Neuron (in vitro differentiated cells): ENCODE measurements around the gene SLC38A9.

Experiments used
- H2AFZ ChIP-seq: one replicate; pipeline ENCODE4 v1.6.1; 2013; ENCODE audit warnings: low read depth, mild to moderate bottlenecking, inconsistent platforms, low read length, moderate library complexity
- H3K27me3 ChIP-seq: one replicate; pipeline ENCODE4 v1.6.1; 2013; ENCODE audit warnings: low read length; ENCODE audit not compliant: insufficient read depth
- H3K36me3 ChIP-seq: one replicate; pipeline ENCODE4 v1.6.1; 2013; ENCODE audit warnings: low read length; ENCODE audit not compliant: insufficient read depth
- H3K4me1 ChIP-seq: one replicate; pipeline ENCODE4 v1.6.1; 2013; ENCODE audit warnings: low read length; ENCODE audit not compliant: insufficient read depth
- H3K4me3 ChIP-seq: 2 replicates; pipeline ENCODE4 v1.5.1; 2013; ENCODE audit warnings: mild to moderate bottlenecking, low read length, moderate library complexity
- H3K9me3 ChIP-seq: one replicate; pipeline ENCODE4 v1.6.1; 2013; ENCODE audit warnings: low read length

The SLC38A9 gene

DNA sequence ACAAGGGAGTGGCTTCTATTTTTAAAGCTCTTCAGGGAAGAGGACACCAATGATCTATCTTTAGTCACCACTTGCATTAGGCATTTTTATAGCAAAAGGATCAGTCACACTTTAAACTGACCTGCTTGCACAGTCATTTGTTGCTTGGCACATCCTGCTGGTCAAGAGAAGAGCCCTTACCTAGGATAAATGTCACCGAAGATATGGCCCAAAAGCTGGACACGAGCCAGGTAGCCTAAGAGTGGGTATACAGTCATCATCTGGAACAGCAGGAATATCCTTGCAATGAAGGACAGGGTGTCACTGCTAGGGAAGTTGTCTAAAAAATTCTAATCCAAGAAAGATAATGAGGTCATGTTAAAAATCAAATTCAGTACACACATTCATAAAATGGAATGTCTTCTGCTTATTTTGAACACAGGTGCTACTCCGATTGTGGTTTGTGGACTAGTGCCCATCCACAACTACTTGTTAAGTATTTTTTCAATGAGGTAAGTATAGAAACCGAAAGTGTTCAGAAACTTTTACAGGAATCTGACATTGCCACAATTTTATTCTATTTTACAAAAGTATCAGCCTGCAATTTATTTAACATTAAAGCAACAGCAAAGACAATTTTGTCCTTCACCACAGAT lies 78.4 kb downstream of the SLC38A9 start:
- H3K9me3 ChIP-seq = no peaks in the 10 kb centered on the region
- H3K27me3 ChIP-seq = no peaks in the 10 kb centered on the region
- H2AFZ ChIP-seq = no peak overlapping the region
- H3K36me3 ChIP-seq = peaks cover 3% of the 10 kb centered on the region
- H3K4me1 ChIP-seq = no peaks in the 10 kb centered on the region
- no peak overlapping the region for H3K4me3 ChIP-seq

GRCh38 chr5:55629815-55630214 lies 82.3 kb downstream of the SLC38A9 start:
- no peaks in the 10 kb centered on the region for H3K27me3 ChIP-seq
- H2AFZ ChIP-seq = no peak overlapping the region
- H3K9me3 ChIP-seq = no peaks in the 10 kb centered on the region
- H3K4me1 ChIP-seq = no peaks in the 10 kb centered on the region
- no peak overlapping the region for H3K4me3 ChIP-seq
- peaks cover 3% of the 10 kb centered on the region for H3K36me3 ChIP-seq

- H3K9me3 ChIP-seq = no peaks in the 10 kb centered on the region
- H2AFZ ChIP-seq = no peak overlapping the region
- no peak overlapping the region for H3K4me3 ChIP-seq
- H3K36me3 ChIP-seq = no peaks in the 10 kb centered on the region
- no peaks in the 10 kb centered on the region for H3K27me3 ChIP-seq
- H3K4me1 ChIP-seq = no peaks in the 10 kb centered on the region
Observed at GRCh38 chr5:55626790-55627189, 85.3 kb downstream of the SLC38A9 start.

GRCh38 chr5:55625913-55626312 lies 86.2 kb downstream of the SLC38A9 start:
- H3K27me3 ChIP-seq = no peaks in the 10 kb centered on the region
- H3K4me3 ChIP-seq = no peak overlapping the region
- no peaks in the 10 kb centered on the region for H3K36me3 ChIP-seq
- H3K4me1 ChIP-seq = no peaks in the 10 kb centered on the region
- H3K9me3 ChIP-seq = no peaks in the 10 kb centered on the region
- no peak overlapping the region for H2AFZ ChIP-seq

GRCh38 chr5:55625589-55625909 lies 86.6 kb downstream of the SLC38A9 start:
- Histone ChIP-seq H3K9me3 (no peaks in the 10 kb centered on the region), H3K4me3 (no peak overlapping the region), H3K27me3 (no peaks in the 10 kb centered on the region)

DNA sequence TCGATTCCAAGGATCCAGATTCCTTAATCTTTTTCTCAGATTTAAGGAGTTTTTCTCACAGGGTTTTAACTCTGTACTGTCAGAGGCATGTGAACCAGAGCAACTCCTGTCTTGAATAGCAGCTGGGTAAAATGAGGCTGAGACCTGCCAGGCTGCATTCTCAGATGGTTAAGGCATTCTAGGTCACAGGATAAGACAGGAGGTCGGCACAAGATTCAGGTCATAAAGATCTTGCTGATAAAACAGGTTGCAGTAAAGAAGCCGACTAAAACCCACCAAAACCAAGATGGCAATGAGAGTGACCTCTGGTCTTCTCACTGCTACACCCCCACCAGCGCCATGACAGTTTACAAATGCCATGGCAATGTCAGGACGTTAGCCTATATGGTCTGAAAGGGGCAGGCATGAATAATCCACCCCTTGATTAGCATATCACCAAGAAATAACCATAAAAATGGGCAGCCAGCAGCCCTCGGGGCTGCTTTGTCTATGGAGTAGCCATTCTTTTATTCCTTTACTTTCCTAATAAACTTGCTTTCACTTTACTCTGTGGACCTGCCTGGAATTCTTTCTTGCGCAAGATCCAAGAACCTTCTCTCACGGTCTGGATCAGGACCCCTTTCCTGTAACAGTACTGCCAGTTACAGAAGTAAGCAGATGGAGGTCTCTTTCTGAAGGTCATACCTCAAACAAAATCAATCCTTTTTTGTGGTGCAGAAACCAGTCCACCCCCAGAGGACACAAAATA lies 87.1 kb downstream of the SLC38A9 start:
- H2AFZ ChIP-seq = no peak overlapping the region
- H3K36me3 ChIP-seq = no peaks in the 10 kb centered on the region
- no peaks in the 10 kb centered on the region for H3K4me1 ChIP-seq
- no peaks in the 10 kb centered on the region for H3K27me3 ChIP-seq
- no peaks in the 10 kb centered on the region for H3K9me3 ChIP-seq
- H3K4me3 ChIP-seq = no peak overlapping the region

More at GRCh38 chr5:55625589-55625909, 86.6 kb downstream of the SLC38A9 start:
- H2AFZ ChIP-seq = no peak overlapping the region
- no peaks in the 10 kb centered on the region for H3K36me3 ChIP-seq
- no peaks in the 10 kb centered on the region for H3K4me1 ChIP-seq

- Histone ChIP-seq H3K9me3 (no peaks in the 10 kb centered on the region), H3K4me1 (no peaks in the 10 kb centered on the region), H3K4me3 (no peak overlapping the region), H2AFZ (no peak overlapping the region), H3K27me3 (no peaks in the 10 kb centered on the region), H3K36me3 (no peaks in the 10 kb centered on the region)
Observed at GRCh38 chr5:55623789-55624188, 88.3 kb downstream of the SLC38A9 start.

DNA sequence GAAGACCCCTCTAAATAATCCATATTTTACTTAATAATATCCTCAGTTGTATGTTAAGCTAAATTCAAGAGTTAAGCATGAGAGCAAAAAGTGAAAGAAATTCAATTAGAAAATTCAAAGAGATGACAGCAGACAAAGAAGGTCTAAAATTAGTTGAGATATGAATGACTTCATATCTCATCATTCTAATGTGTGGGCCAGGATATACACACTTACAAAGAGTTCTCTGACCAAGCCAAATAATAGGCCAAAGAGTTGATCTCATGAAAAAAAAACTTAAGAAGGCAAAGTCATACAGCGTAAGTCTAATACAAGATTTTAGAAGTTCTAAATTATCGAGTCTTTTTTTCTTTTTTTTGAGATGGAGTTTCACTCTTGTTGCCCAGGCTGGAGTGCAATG lies 89.7 kb downstream of the SLC38A9 start:
- H3K36me3 ChIP-seq = no peaks in the 10 kb centered on the region
- no peaks in the 10 kb centered on the region for H3K27me3 ChIP-seq
- H2AFZ ChIP-seq = no peak overlapping the region
- H3K4me3 ChIP-seq = no peak overlapping the region
- no peaks in the 10 kb centered on the region for H3K9me3 ChIP-seq
- H3K4me1 ChIP-seq = no peaks in the 10 kb centered on the region

GRCh38 chr5:55621229-55621628 lies 90.9 kb downstream of the SLC38A9 start:
- no peak overlapping the region for H2AFZ ChIP-seq
- H3K27me3 ChIP-seq = no peaks in the 10 kb centered on the region
- H3K9me3 ChIP-seq = no peaks in the 10 kb centered on the region
- H3K36me3 ChIP-seq = no peaks in the 10 kb centered on the region
- H3K4me3 ChIP-seq = no peak overlapping the region
- H3K4me1 ChIP-seq = no peaks in the 10 kb centered on the region

DNA sequence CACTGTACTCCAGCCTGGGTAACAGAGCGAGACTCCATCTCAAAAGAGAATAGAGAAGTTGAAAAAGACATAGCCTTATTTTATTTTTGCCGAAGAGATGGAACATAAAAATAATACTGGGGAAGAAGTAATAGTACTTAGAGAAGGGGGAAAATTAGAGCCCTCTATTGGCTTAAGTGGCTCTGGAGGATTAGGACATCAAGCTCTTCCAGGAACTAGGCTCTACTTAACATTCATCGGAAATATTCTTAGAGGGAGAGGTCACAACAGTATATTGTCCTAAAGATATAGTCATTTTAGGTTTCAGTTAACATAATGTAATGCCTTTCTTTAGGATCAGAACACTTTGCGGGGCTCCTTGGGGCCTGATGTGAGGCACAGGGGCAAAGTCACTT lies 91.4 kb downstream of the SLC38A9 start:
- H2AFZ ChIP-seq = no peak overlapping the region
- H3K36me3 ChIP-seq = no peaks in the 10 kb centered on the region
- H3K4me3 ChIP-seq = no peak overlapping the region
- no peaks in the 10 kb centered on the region for H3K4me1 ChIP-seq
- H3K9me3 ChIP-seq = no peaks in the 10 kb centered on the region
- H3K27me3 ChIP-seq = no peaks in the 10 kb centered on the region

DNA sequence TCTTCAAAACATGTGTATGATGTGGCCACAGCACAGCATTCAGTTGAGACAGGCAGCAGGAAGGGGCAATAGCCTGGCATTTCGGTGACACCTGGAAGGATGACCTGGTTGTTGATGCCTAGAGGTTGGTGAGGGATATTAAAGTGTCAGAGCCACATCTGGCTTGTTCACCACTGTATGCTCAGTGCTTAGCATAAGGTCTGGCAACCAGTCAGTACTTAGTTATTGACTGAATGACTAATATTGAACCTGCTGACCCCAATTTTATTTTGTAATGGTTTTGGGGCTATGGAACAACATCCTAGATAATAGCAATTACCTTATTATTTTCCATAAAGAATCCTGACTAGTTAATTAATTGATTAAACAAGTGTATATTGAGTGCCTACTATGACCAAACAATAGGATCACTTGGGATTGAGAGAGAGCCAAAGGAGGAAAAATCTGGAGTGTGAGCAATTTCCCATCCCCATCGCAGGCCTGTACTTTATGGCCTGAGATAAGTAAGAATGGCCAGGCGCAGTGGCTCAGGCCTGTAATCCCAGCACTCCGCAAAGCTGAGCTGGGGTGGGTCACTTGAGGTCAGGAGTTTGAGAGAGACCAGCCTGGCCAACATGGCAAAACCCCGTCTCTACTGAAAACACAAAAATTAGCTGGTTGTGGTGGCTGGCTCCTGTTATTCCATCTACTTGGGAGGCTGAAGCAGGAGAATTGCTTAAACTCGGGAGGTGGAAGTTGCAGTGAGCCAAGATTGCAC lies 91.9 kb downstream of the SLC38A9 start:
- H2AFZ ChIP-seq = no peak overlapping the region
- no peaks in the 10 kb centered on the region for H3K4me1 ChIP-seq
- H3K36me3 ChIP-seq = no peaks in the 10 kb centered on the region
- no peak overlapping the region for H3K4me3 ChIP-seq
- H3K9me3 ChIP-seq = no peaks in the 10 kb centered on the region
- no peaks in the 10 kb centered on the region for H3K27me3 ChIP-seq

DNA sequence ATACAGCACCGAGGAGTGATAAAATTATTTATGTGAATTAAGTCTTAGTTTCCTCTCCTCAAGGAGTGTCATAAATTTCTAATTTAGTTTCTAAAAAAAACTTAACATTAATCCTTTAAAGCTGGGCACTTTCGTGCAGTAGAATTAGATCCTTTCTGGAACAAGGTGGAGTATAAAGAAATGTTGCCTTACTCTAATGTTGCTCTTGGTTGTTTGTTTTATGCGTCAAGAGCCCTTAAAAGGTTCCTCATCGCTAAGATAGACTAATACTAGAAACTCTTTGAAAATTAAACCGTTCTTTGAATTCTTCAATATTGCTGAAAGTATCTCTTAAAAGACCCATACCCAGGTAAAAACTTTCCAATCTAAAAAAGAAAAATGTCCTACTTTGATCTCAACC lies 93.8 kb downstream of the SLC38A9 start:
- Histone ChIP-seq H3K9me3 (no peaks in the 10 kb centered on the region), H3K4me3 (no peak overlapping the region), H2AFZ (no peak overlapping the region)

GRCh38 chr5:55613112-55613868 lies 98.8 kb downstream of the SLC38A9 start:
- Histone ChIP-seq H3K36me3 (no peaks in the 10 kb centered on the region), H3K4me3 (no peak overlapping the region), H2AFZ (no peak overlapping the region)

More for the DNA sequence above, 93.8 kb downstream of the SLC38A9 start:
- H3K4me1 ChIP-seq = no peaks in the 10 kb centered on the region
- H3K36me3 ChIP-seq = no peaks in the 10 kb centered on the region
- H3K27me3 ChIP-seq = no peaks in the 10 kb centered on the region

More at GRCh38 chr5:55613112-55613868, 98.8 kb downstream of the SLC38A9 start:
- Histone ChIP-seq H3K4me1 (no peaks in the 10 kb centered on the region), H3K27me3 (no peaks in the 10 kb centered on the region), H3K9me3 (no peaks in the 10 kb centered on the region)
